IPS-20b (cell line): ENCODE measurements around the gene THAP7.

Experiments
- H3K27ac ChIP-seq: one replicate; pipeline ENCODE4 v1.5.1; 2013; ENCODE audit warnings: low read length
- H3K27me3 ChIP-seq: 2 replicates; pipeline ENCODE4 v1.6.1; 2013; ENCODE audit warnings: mild to moderate bottlenecking, low read length, inconsistent platforms; ENCODE audit not compliant: insufficient read depth
- H3K36me3 ChIP-seq: 2 replicates; pipeline ENCODE4 v1.6.1; 2013; ENCODE audit warnings: low read depth, mild to moderate bottlenecking, inconsistent platforms, low read length, moderate library complexity; ENCODE audit not compliant: insufficient read depth
- H3K4me1 ChIP-seq: 2 replicates; pipeline ENCODE4 v1.6.1; 2013; ENCODE audit warnings: mild to moderate bottlenecking, control low read depth, inconsistent platforms, low read length, moderate library complexity; ENCODE audit not compliant: insufficient read depth
- H3K4me3 ChIP-seq: 2 replicates; pipeline ENCODE4 v1.5.1; 2013; ENCODE audit warnings: mild to moderate bottlenecking, low read length, inconsistent platforms
- H3K9ac ChIP-seq: 2 replicates; pipeline ENCODE4 v1.6.1; 2013; ENCODE audit warnings: low read depth, mild to moderate bottlenecking, inconsistent platforms, low read length, moderate library complexity
- H3K9me3 ChIP-seq: 2 replicates; pipeline ENCODE4 v1.6.1; 2013; ENCODE audit warnings: mild to moderate bottlenecking, low read depth, low read length, inconsistent platforms; ENCODE audit not compliant: insufficient read depth

Gene THAP7

DNA sequence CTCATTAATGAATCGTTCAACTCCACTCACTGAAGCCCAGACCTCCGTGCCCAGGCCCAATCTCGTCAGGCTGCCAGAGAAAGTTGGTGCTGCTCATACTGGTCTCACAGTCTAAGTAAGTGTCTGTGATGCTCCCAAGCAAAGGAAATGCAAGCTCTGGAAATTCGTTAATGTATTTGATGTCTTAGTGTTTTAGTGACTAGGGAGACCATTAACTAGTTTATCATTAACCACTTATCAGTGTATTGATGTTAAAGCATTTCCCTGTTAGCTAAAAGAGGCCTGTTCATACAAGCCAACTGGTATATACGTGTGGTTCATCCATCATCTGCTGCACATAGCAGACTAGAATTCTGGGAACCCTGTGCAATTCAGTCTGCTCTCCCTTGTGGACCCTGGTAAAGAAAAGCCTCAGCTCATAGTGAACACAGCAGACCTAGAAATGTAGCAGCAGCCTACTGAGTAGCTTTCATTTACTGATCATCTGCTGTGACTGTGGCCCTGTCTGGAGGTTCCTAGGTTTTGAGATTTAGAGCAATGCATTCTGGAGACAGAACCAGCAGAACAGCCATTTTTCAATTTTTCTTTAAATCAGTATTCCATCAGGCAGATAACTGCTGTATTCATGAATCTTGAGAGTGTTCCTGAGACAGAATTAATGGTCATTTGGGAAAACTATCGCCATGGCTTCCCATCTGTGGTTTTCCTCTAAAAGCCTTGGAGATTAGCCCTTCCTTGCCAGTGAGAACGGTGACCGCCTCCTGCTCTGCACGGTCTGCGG is 50.6 kb downstream of the THAP7 start:
- Histone ChIP-seq H3K27me3 (peaks cover under 1% of the 10 kb centered on the region; the same call in 1 of the 2 replicates), H3K4me3 (no peak overlapping the region), H3K9me3 (no peaks in the 10 kb centered on the region), H3K36me3 (peaks cover 65% of the 10 kb centered on the region), H3K27ac (no peak overlapping the region), H3K9ac (no peak overlapping the region), H3K4me1 (no peaks in the 10 kb centered on the region)

DNA sequence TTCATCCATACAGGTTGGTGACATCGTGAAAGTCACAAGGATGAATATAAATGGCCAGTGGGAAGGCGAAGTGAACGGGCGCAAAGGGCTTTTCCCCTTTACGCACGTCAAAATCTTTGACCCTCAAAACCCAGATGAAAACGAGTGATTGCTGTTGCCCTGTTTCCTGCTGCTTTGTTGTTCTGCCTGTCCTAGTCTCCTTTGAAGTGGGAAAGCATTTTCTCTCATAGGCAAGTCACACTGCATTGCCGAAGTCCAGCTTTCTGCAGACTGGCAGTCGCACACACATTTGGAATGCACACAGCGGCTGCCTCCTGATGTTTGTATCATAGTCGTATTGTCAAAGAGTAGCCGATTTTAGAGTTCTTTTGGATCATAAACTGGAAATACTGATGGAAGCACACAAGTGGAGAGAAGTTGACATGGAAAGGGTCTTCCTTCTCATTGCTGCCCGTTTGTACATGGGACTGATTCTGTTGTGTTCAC is 52.2 kb downstream of the THAP7 start:
- Histone ChIP-seq H3K36me3 (peaks cover 74% of the 10 kb centered on the region), H3K27me3 (no peaks in the 10 kb centered on the region), H3K4me3 (no peak overlapping the region), H3K9me3 (no peaks in the 10 kb centered on the region), H3K9ac (no peak overlapping the region), H3K4me1 (no peaks in the 10 kb centered on the region), H3K27ac (no peak overlapping the region)
